GM18858 (cell line): ENCODE data around the gene SLC22A23.

Experiments used
- ATAC-seq: cut with Tn5 transposase; IDR thresholded peaks from one replicate; pipeline ENCODE4 v1.9.1; 2021; ENCODE audit not compliant: unreplicated experiment

Gene SLC22A23

DNA sequence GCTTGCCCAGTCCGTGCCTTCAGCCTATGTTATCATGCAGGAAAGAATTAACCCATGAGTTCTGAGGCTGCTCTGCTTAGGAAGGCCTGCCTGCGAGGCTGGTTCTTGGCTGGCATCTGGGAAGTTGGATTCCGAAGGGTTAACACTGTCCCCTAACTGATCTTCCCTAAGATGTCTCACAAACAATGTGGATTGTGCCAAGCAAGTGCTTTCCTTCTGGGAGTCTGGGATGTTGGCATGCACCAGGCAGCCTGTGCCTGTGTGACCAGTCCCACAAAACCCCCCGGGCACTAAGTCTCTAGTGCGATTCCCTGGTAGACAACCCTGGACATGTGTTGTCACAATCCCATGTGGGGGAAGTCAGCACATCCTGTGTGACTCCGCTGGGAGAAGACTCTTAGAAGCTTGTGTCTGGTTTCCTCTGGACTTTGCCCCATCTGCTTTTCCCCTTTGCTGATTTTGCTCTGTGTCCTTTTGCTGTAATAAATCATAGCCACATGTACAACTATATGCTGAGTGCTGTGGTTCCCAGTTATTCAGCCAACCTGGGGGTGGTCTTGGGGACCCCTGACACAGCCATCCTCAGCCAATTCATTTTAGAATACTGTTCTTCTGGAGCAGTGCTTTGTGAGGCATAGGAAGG, 83.8 kb downstream of the SLC22A23 start:
- ATAC-seq, result no peak

DNA sequence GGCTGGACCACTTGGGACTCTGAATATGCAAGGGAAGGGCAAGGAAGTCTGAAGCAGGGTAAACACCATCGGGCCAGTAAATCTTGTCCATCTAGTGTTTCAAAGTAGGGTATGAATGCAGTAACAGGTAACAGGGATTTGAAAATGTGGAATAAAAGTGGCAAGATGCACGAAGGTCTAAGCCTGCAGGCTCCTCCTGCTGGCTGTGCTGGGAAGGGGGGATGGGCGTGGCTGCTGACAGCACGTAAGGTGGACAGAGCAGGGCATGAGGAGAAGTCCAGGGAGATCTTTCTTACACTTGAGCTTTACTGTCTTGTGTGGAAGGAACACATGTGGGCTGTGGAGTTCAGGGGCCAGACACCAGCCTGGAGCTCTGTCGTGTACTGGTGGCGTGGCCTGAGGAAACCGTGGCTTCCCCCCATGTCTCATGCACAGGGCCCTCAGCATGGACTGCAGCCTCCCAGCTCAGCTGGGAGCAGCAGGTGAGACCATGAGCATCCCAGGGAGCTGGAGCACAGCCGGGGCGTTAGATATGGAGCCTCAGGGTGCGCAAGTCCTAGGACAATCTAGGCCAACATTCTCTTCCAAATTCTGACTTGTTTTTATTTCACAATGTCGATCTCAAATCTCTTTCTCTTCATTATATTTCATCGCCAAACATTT, 84.5 kb downstream of the SLC22A23 start:
- no peak for ATAC-seq

DNA sequence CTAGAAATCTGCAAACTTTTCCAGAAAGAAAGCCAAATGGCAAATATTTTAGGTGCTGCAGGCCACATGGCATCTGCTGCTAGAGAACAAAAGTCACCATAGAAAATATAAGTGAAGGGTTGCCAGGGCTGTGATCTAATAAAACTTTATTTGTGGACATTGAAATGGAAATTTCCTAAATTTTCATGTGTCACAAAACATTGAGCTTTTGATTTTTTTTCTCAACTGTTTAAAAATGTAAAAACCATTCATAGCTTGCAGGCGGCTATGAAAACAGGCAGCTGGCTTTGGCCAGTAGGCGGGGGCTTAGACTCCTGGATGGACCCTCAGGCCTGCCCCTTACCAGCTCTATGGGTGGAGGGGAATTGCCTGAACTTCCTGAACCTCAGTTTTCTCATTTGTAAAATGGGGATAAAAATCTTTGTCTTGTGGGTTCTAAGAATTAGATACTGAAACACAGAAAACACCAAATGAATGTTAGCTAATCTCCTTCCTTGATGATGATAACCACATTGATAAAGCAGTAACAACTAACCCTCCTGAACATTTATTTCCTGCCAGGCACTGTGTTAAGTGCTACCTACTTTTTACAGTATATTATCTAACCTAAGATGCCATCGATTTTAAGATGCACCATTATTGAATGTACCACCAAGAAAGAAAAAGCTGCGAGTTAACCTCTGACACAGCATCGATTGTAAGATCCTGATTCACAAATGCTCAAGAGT, 85.5 kb downstream of the SLC22A23 start:
- ATAC-seq, result no peak

DNA sequence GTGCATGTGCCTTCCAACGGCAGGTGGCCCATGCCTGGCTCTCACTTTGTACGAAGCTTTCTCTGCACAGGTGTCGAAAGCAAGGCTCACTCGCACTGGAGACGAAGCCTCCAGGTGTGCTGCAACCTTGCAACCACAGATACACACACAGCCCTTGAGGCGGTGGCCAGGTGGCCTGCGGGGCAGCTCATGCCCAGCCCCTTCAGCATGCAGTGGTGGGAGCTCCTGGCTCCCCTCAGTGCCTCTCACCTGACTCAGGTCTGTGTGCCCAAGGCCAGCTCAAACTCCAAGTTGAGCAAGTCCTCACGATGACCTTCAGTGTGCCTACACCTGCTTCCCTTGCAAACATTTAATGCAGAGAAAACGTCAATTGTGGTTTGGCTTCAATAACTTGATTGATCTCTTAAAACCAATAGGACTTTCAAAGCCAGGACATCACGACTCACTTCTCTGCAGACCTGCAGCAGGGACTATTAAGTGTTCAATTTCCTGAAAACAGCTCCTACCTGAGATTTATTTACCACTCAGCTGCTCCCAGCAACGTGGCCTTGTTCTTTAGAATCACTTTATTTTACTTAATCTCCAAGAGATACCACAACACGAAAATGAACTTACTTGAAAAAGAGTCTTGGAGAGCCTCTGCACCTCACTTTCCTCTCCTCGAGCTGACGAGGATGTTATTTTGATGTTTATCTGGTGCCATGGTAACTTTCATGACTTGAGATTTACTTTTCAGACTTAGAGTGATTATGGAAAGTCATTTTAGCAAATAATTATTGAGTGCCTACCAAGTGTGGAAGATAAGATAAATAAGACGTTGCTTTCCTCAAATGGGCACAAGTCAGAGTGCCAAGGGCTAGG, 86.3 kb downstream of the SLC22A23 start:
- ATAC-seq, result no peak

DNA sequence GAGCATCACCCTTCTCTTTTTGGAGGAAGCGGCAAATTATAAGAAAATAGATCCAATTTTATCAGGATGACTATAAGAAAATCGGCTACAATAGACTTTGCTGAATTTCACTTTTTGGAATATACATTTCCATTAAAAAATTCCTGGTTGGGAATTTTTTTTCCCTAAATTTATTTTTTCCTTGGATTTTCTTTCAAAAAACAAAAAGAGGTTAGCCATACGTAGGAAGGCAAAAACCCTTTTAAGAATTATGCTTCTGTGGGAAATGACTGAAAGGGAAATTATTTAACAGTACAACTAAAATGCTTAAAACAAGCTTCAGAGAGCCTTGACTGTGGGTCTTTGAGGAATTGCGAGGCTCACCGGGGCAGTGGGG, 86.9 kb downstream of the SLC22A23 start:
- ATAC-seq, result no peak

DNA sequence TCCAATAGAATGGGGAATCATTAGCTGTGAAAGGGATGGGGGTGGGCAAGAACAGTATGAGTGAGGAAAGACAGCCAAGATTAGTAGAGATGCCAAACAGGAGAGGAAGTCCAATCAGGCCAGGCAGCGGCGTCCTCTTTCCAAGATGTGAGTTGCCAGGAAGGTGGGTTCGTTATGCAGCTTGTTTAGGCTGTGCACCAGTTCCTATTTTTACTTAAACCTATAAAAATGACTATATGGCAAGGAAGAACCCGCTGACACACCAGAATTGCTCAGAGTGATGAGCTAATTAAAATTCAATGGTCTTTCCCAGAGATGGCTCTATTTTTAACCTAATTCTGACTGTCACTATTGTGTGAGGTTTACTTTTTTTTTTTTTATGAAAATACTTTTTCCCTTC, 88.2 kb downstream of the SLC22A23 start:
- ATAC-seq, result no peak

DNA sequence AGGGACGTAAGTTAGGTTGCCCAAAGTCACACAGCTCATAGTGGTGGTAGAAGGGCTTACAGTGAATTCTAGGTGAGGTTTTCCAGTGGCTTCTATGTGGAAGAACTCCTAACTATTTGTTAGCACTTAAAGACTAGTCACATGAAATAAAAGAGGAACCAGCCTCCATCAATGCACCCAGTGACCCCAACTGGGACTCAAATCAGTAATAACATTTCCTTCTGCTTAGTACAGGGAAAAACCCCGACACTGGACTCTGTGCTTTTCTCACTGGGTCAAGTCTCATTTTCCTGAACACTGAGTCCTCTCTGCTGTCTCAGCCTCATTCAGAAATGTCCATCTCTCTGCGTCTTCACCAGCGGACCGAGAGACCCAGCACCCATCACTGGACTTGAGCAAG, 89.2 kb downstream of the SLC22A23 start:
- ATAC-seq, result no peak

DNA sequence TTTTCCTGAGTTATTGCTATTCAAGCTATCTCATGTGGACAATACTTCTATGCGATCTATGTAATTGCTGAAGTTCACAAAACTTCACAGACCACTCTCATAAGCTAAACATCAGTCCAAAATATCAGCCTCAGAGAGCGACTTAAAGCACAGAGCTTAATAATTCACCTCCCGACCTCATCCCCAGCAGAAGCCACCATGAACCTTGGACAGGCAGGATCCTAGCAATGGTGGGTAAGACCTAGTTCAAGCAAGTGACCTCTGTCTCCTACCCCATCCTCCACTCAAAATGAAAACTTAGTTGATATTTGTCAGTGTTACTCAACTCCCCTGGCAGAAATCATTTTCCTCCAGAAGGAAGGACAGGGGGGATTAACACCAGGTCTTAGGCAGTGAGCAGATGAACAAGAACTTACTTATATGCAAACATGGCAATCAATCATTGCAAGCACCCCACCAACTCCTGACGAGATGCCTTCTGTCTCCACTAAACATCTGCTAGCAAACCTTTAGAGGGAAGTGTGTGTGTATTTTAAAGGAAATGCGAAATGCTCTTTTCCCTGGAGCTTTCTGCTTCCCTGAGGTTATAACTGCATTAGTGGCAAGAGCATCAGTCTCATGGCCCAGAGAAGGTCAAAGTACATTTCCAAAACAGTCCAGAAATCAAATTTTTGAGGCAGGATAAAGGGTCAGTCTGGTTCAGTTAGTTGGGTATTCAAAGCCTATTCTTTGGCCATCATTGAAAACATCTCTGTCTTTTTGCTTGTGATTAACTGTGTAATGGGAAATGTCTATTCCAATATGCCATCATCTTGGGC, 90.0 kb downstream of the SLC22A23 start:
- no peak for ATAC-seq

DNA sequence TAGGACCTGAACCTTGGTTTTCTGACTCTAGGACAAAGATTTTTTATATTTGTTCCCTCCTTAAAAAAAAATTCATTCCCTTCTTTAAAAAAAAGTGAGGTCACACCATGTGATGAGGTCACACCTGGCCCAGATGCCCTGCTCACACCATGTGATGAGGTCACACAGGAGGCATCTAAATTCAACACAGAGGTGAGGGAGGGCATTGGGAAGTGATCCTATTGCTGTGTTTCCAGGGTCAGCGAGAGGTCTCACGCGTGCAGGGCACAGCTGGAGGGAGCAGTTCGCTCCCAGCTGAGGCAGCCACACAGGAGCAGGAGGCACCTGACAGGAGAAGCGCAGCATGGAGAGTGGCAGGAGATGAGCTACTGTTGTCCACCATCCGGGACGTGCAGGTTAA, 92.5 kb downstream of the SLC22A23 start:
- ATAC-seq, result no peak

DNA sequence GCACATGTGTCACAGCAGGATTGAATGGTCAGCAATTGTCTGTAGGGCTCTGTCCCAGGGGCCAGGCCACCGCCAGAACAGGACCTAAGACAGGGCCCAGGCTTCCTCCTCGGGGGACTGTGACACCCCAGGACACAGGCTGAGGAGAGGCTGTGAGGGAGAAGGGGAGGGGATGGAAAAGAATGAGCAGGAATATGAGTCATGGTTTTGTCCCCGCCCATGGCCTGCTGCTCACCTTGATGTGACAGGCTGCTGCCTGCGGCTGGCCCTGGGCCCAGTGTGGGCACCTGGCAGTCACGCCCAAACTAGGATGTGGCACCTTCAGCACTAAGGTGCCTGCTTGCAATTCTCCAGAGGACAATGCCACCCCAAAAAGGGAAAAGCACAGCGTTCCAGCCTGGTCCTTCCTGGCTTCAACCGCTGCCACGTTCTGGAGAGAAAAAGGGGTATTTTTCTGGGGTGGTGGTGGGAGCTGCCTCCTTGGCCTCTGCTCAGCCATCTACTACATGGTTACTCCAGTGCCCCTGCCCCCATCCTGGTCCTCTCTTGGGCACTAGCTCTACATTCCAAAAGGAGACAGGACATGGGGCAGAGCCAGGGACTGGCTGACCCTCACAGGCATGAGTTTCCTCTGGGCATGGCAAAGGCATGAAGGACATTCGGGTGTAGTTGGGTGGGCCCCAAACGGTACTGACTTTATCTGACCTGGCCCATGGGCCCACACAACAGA, 93.4 kb downstream of the SLC22A23 start:
- ATAC-seq, result no peak

DNA sequence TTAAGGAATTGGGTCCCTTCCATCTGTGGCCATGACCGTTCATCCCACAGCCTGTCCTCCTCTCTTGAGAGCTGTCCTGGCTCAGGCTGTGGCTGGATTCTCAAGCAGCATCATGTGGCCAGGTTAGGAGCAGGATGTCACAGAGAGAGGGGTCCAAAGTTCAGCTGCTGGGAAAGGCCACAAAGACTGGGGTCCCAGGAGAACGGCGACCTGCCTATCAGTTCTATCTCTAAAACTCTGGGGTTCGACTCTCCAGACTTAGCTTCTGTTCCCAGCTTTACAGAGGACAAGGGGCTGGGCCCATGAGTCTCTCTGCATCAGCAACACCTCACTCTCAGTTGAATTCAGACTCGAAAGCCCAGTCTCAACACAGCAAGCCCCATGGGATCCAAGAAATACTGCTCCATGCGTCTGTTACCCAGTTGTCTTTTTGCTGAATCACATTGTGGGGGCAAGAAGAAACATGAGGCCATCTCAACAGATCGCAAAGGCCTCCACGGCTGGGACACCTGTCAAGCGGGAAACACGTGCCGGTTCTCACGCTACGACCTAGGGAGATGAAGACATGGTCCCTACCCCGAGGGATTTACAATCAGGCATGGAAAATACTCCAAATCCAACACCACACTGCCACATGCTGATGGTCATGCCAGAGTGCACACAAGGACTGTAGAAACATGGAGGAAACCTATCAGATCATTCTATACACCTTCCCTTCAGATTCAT, 95.4 kb downstream of the SLC22A23 start:
- ATAC-seq, result no peak

DNA sequence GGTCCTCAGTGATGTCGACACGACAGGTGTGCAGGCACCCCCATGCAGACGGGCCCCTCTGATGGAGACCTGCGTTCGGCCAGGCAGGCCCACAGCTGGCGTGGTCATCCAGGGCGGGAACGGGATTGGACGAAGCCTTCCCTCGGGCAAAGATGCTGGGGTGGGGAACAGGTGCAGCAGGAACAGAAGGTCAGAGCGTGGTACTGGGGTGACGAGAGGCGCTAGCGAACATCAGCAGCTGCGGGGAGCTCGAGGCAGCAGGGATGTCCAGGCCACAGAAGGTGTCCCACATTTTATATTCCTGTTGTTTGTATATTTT, 96.2 kb downstream of the SLC22A23 start:
- ATAC-seq, result no peak

DNA sequence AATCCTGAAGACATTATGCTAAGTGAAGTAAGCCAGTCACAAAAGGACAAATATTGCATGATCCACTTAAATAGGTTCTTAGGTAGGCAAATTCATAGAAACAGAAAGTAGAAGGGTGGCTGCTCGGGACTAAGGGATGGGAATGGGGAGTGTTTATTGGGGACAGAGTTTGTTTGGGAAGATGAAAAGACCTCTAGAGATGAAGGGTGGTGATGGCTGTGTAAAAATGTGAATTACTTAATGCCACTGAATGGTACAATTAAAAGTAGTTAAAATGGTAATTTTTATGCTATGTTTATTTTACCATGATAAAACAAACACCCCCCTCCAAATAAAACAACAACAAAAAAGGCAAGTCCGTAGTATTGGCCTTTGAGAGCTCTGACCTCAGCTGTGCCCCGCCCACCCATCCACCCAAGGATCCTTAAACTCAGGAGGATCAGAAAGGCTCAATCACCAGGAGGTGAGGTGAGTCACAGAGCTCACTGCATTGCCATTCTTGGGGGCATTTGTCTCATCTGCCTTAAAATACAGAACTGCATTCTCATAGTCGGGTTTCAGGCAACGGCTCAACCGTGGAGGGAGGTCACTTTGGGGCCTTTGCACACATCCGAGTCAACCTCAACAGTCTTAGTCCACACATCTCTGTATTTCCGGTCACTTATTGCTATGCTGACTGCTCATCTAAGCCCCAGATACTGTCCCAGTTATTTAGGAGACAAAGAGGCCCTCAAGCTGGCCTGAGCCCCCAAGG, 96.7 kb downstream of the SLC22A23 start:
- no peak for ATAC-seq

DNA sequence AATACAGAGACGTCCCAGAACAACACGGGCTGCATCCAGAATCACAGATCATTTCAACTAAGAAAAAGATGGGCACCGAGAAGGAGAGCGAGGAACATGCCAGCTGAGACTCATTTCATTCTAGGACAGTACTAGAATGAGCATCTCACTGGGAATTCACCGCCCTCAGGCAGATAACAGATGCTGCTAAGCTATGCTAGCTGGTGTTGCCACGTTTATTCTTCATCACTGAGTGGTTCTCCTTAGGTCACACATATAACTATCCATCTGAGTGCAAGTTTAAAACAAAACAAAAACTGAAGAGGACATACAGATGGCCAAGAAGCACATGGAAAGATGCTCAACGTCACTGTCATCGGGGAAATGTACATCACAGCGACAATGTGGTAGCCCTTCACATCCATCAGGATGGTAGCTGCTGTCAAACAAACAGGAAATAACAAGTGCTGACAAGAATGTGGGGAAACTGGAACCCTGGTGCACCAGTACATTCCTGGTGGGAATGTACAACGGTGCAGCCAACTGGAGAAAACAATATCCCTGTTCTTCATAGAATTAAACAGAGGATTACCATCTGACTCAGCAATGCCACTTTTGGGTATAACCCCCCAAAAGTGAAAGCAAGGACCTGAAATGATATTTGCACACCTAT, 97.6 kb downstream of the SLC22A23 start:
- ATAC-seq, result no peak

DNA sequence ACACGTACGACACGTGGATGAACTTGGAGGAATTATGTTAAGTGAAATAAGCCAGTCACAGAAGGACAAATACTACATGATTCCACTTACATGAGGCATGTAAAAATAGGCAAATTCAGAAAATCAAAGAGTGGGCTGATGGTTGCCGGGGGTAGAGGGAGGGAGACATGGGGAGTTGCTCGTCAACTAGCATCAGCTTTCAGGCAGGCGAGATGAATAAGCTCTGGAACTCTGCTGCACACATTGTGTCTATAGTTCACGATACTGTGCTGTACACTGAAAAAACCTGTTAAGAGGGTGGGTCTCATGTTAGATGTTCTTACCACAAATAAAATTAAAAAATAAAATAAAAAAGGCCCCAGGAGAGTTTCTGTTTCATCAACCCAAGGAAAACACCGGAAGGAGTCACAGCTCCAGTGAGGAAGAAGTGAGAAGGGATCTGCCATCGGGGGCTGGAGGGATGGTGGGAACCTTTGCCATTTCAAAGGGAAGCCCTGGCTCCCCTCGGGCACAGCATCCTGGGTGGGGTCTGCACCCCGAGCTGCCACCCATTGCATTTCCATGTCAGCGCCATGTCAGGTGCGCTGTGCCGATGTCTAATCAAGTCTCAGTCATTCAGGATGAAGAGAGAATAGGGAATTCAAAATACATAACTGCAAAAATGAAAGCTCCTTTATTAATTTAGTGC, 98.3 kb downstream of the SLC22A23 start:
- no peak for ATAC-seq

DNA sequence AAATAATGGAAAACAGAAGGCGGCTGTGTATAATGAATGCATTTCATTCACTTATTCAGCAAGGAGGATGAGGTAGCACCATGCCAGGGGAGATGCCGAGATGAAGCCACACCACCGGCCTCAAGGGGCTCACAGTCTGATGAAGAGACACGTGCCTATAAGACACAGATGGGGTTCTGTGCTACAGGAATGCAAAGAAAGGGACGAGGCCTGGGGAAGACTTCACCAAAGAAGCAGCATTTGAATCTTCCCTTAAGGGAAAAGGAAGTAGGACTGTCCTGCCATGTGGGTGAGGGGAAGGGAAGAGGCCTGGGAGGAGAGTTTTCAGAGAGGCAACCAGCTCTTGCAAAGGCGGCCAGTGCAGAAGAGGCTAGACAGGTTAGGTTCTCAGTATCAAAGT, 99.2 kb downstream of the SLC22A23 start:
- no peak for ATAC-seq

DNA sequence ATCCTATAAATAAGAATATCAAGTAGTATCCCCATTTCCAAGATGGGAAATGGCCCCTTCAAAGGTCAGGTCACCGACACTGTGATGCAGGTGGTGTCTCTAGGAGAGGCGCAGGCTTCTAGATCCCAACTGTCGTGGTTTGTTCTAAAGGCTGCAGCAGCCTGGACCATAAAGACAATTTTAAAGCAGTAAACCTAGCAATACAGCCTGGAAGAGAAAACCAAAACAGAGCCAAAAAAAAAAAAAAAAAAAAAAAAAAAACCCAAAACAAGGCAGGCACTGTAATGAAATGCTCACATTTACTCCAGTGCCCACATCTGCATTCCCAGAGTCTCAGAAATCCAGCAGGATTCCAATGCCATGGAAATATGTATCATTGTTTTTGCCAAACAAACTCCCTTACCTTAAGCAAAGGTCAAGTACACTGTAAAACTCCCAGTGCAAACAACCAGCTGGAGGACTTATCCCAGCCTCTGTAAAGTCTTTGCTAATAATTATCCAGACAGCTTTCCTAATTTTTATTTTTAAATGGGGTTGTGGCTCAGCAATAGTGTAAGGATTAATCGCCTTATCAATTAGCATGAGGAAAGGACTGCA, 99.9 kb downstream of the SLC22A23 start:
- no peak for ATAC-seq
